ENCODE results near the gene A3GALT2. TPM values are rescaled to one million over a fixed set of nuclear protein-coding genes. Genes with fewer than 3 reads are reported as not detected.
A peak's percentile ranks its signal among the peaks of the same experiment; 100 is the strongest.

The A3GALT2 gene
- total RNA-seq, 1 donor from 2014 or later: not detected

DNA sequence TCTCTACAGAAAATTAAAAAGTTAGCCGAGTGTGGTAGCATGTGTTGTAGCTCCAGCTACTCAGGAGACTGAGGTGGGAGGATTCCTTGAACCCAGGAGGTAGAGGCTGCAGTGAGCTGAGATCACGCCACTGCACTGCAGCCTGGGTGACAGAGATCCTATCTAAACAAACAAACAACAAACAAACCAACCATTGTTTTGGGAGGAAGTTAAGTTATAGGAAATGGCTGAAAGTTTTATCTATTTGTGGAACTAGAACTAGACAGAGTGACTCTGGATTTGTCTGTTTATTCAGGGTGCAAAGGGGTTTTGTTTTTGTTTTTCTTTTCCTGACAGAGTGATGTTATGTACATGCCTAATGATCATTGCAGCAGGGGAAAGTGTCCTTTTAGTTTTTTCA lies 33.6 kb downstream of the A3GALT2 start:
- TF ChIP-seq, protein P1, sequence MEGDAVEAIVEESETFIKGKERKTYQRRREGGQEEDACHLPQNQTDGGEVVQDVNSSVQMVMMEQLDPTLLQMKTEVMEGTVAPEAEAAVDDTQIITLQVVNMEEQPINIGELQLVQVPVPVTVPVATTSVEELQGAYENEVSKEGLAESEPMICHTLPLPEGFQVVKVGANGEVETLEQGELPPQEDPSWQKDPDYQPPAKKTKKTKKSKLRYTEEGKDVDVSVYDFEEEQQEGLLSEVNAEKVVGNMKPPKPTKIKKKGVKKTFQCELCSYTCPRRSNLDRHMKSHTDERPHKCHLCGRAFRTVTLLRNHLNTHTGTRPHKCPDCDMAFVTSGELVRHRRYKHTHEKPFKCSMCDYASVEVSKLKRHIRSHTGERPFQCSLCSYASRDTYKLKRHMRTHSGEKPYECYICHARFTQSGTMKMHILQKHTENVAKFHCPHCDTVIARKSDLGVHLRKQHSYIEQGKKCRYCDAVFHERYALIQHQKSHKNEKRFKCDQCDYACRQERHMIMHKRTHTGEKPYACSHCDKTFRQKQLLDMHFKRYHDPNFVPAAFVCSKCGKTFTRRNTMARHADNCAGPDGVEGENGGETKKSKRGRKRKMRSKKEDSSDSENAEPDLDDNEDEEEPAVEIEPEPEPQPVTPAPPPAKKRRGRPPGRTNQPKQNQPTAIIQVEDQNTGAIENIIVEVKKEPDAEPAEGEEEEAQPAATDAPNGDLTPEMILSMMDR (IDR thresholded peaks at IDR 0.05): no peak
- DNase-seq (ENCODE audit: low spot score in 2 of 2): no peak
- intact Hi-C loops (cut with DNase I): no loop called here
- Histone ChIP-seq H3K4me3 (no peak overlapping the region), H3K4me1 (peaks cover 0 to 13% of the 10 kb centered on the region in 2 donors), H3K27ac (peak overlapping the region; percentile 44 to 63), H3K9me3 (no peaks in the 10 kb centered on the region), H3K27me3 (no peaks in the 10 kb centered on the region), H3K36me3 (peaks cover 18 to 30% of the 10 kb centered on the region in 2 donors)

DNA sequence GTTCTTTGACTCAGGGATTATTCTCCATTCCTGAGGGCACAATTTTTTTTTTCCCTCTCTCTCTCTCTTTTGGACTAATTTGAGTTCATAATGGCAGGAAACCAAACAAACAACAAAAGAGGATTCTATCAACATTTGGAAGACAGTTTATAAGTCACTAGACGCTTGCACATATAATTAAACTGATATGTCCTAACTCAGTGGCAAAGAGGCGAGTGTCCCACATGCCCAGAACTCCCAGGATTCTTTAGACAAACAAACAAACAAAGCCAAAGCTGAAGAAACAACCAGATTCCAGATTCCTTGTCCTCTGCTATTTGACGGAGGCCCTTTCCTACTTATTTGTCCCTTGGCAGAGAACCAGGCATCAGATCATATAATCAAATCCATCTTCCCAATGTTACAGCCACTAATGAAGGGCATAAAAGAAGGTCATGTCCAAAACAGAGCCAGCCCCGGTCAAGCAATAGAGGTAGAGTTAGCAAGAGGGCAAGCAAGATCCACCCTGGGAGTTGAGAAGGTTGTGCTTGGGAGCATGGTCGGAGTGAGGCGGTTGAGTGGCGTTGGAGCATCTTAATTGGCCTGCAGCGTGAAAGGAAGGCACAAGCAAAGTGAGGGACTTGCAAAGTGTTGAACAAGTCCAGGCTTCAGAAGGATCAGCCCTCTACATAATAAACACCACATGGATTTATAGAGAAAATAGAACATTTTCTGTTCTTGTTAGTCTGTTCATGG lies 34.3 kb downstream of the A3GALT2 start:
- H3K4me1 ChIP-seq: peaks cover 0 to 13% of the 10 kb centered on the region in 2 donors
- no peak overlapping the region for H3K4me3 ChIP-seq
- H3K36me3 ChIP-seq: peaks cover 25 to 37% of the 10 kb centered on the region in 2 donors
- no peaks in the 10 kb centered on the region for H3K9me3 ChIP-seq
- no peaks in the 10 kb centered on the region for H3K27me3 ChIP-seq
- no peak for DNase-seq (ENCODE audit: low spot score in 2 of 2)
- intact Hi-C loops (cut with DNase I): no loop called here
- TF ChIP-seq, protein P1 (IDR thresholded peaks at IDR 0.05): no peak
- H3K27ac ChIP-seq: peak overlapping the region; percentile 44 to 63

DNA sequence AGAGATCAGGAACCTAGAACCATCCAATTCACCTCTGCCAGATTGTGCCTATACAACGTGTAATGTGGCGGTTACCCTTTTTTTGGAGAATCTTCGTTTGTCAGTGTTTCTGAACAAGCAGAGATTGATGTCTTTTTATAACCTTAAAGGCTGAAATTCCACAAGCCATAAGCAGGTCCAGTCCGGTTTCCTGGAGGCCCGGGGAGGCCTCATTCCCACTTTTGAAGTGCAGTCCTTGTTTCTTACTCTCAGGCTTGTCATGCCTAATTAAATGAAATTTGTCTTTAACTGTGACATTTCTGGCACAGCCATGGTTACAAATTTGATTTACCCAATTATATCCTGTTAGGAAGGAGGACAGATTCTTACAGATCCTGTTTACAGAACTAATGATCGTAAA lies 36.8 kb downstream of the A3GALT2 start:
- Histone ChIP-seq H3K4me3 (no peak overlapping the region), H3K27ac (peak overlapping the region in 1 of 2 donors; percentile 32), H3K9me3 (no peaks in the 10 kb centered on the region), H3K27me3 (no peaks in the 10 kb centered on the region), H3K36me3 (peaks cover 45 to 60% of the 10 kb centered on the region in 2 donors), H3K4me1 (peaks cover 0 to 8% of the 10 kb centered on the region in 2 donors)
- TF ChIP-seq, protein P1 (IDR thresholded peaks at IDR 0.05): no peak
- intact Hi-C loops (cut with DNase I): no loop called here
- no peak for DNase-seq (ENCODE audit: low spot score in 2 of 2)

DNA sequence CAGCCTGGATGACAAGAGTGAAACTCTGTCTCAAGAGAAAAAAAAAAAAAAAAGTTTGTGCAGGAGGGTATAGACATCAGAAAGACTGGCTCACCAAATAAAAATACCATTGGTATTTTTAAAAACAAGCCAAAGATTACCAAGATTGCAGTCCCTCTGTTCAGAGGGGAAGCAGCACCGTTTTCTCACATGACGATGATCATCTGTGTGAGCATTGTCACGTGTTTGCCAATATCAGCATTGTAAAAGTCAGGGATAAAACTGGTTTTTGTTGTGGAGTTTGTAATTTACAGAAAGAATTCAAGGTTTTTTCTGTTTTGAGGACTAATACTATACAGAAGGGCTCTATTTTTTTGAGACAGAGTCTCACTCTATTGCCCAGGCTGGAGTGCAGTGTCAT lies 38.1 kb downstream of the A3GALT2 start:
- Histone ChIP-seq H3K27me3 (no peaks in the 10 kb centered on the region), H3K9me3 (no peaks in the 10 kb centered on the region), H3K27ac (no peak overlapping the region), H3K4me3 (no peak overlapping the region), H3K4me1 (peaks cover 0 to 5% of the 10 kb centered on the region in 2 donors), H3K36me3 (peaks cover 46 to 73% of the 10 kb centered on the region in 2 donors)
- intact Hi-C loops (cut with DNase I): no loop called here
- DNase-seq (ENCODE audit: low spot score in 2 of 2): no peak
- TF ChIP-seq, protein P1 (IDR thresholded peaks at IDR 0.05): no peak

DNA sequence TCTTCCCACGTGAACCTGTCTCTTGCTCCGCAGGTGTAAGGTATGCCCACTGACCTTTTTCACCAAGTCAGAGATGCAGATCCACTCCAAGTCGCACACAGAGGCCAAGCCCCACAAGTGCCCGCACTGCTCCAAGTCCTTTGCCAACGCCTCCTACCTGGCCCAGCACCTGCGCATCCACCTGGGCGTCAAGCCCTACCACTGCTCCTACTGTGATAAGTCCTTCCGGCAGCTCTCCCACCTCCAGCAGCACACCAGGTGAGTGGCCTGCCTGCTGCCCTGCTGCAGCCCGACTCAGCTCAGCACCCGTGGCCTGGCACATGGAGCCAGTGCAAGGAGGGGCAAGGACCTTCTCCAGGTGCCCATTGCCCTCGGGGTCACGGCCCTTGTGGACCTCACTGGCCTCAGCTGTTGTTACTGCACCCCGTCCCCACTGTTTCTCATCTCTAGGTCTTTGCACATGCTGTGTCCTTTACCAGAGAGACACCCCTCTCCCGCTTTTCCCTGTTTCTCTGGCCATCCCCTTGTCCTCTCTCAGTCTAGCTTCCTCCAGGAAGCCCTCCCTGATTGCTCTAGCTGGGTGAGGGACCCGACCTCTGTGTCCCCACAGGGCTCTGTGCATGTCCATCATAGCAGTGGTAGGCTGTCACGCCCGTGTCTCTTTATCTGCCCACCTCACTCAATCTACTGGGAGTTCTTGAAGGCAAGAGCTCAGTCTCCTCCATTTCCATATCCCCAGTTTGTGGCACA lies 39.2 kb downstream of the A3GALT2 start:
- Histone ChIP-seq H3K9me3 (no peaks in the 10 kb centered on the region), H3K27ac (no peak overlapping the region), H3K4me1 (peaks cover 0 to 5% of the 10 kb centered on the region in 2 donors), H3K4me3 (no peak overlapping the region), H3K36me3 (peaks cover 55 to 84% of the 10 kb centered on the region in 2 donors), H3K27me3 (no peaks in the 10 kb centered on the region)
- TF ChIP-seq, protein P1 (IDR thresholded peaks at IDR 0.05): no peak
- intact Hi-C loops (cut with DNase I): no loop called here
- no peak for DNase-seq (ENCODE audit: low spot score in 2 of 2)
